ENCODE measurements around the gene ZDHHC19.

GRCh38 chr3:196149375-196149774, 61.8 kb downstream of the ZDHHC19 start:
- TF ChIP-seq, protein P1, sequence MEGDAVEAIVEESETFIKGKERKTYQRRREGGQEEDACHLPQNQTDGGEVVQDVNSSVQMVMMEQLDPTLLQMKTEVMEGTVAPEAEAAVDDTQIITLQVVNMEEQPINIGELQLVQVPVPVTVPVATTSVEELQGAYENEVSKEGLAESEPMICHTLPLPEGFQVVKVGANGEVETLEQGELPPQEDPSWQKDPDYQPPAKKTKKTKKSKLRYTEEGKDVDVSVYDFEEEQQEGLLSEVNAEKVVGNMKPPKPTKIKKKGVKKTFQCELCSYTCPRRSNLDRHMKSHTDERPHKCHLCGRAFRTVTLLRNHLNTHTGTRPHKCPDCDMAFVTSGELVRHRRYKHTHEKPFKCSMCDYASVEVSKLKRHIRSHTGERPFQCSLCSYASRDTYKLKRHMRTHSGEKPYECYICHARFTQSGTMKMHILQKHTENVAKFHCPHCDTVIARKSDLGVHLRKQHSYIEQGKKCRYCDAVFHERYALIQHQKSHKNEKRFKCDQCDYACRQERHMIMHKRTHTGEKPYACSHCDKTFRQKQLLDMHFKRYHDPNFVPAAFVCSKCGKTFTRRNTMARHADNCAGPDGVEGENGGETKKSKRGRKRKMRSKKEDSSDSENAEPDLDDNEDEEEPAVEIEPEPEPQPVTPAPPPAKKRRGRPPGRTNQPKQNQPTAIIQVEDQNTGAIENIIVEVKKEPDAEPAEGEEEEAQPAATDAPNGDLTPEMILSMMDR (IDR thresholded peaks at IDR 0.05) = no peak
- TF ChIP-seq POLR2A (IDR thresholded peaks at IDR 0.05) = no peak
